Stimulated activated CD4-positive, alpha-beta T cell treated with anti-CD3 and anti-CD28 coated beads, TNF-alpha, amount 100 ng/mL, for 4 hours (primary cell): ENCODE data around the gene SLC16A3.
"Not testable (repeated sequence)": the region's sequence is repeated elsewhere in the genome, so short reads cannot be mapped to it uniquely, and the experiment has no call there.

Source experiments
- DNase-seq, 3 experiments: peaks; one replicate each; pipeline ENCODE4 v3.0.0-alpha.2; 2020; ENCODE audit warnings: low read depth in 3 of 3

Gene SLC16A3

DNA sequence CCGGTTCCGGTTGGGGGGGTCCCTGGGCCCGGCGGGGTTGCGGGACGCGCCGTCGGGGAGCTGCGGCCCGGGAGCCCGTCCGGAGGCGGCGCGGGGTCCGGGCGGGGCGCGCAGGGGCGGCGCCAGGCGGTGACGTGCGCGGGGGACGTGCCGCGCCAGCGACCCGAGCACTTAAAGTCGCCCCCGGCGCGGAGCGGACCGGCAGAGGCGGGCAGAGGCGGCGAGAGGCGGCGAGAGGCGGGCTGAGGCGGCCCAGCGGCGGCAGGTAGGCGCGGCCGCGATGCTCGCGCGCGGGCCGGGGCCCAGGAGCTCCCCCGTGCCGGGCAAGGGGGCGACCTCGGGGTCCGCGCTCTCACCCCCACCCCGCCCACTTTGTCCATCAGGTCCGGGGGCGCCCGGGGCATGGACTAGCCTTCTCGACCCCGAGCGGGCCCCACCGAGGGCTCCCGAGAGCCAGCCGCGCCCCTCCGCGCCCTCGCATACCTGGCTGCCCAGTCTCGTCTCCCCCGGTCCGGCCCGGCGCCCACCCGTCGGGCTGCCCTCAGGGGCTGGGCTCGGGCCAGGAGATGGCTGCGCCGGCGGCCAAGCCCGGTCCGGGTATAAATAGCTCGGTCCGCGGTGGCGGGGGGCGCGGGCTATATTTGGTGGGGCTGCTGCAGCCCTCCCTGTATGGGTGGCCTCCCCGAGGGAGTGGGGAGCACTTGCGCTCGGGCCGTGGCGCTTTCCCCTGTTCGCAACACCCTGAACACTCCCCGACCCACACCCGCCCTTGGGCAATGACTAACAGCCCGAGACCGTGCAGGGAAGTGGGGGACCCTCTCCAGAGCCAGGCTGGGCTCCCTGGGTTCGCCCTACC, at the start of gene SLC16A3:
Gene SLC16A3, plus strand, starts transcription at position 201 of the 856 bp plus-strand sequence. CDS start 6,967 bp downstream, outside the sequence.
- peak in 2 of 3 experiments; percentile 44 to 58 for DNase-seq

- DNase-seq, result no peak
Measured at GRCh38 chr17:82179412-82179811, 49.4 kb upstream of the SLC16A3 start.

- DNase-seq, result no peak
Measured at GRCh38 chr17:82179946-82180475, 48.8 kb upstream of the SLC16A3 start.

DNA sequence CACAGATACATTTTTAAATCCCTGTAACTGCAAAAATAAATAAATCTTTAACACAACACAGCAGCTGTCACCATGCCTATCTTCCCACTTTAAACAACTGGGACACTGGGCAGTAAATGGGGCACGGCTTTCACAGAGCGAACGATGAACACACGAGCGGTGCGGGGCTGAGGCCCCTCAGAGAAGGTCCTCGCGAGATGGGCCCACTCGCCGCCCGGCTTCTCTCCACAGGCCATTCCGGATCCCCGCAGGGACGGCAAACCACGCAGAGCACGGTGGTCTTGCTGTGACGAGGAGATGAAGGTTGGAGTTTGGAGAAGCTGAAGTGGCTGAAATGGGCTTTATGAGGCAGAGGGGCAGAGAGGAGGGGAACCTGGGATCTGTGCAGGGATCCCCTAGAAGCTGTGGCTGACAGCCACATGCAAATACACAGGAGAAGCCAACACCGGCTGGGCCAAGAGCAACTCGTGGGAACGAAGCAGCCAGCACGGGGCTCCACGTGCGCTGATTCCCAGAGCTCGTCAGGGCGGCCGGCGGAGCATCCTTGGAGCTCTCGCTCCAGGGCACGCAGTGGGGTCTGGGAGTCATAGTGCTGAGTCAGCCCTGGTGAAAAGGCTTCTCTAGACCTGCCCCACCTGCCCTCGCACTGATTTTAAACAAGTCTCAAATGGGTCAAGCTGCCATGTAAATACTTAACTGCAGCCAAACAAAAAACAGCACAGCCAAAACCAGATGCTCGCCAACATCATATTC, 47.9 kb upstream of the SLC16A3 start:
- no peak for DNase-seq

DNA sequence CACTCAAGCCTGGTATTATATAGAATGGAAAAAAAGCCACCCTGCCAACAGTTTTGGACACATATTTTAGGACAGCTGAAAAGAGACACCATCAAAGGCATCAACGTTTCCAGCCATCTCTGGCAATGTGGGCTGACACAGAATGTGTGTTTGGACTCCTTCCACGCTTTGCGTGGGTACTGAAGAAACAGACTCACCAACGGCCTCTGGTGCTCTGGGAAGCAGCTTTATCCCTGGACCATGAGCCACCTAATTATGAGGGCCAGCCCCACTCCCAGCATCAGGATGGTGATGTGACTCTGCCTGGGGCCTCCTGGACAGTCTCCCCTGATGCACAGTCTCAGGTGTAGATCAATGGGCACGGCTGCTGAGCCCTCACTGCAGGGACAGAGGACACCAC, 44.1 kb upstream of the SLC16A3 start:
- no peak for DNase-seq

- DNase-seq, result no peak
Measured at GRCh38 chr17:82186221-82186620, 42.6 kb upstream of the SLC16A3 start.

DNA sequence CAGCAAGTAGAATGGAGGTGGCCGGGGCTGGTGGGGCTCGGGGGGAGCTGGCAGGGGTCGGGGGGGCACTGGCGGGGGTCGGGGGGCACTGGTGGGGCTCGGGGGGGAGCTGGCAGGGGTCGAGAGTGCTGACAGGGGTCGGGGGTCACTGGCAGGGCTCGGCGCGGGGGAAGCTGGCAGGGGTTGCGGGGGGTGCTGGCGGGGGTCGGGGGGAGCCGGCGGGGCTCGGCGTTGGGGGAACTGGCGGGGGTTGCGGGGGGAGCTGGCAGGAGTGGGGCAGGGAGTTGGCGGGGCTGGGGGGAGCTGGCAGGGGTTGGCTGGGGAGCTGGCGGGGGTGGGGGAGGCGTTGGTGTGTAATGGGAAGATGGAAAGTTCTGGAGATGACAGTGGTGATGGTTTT, 41.3 kb upstream of the SLC16A3 start:
- no peak for DNase-seq

DNA sequence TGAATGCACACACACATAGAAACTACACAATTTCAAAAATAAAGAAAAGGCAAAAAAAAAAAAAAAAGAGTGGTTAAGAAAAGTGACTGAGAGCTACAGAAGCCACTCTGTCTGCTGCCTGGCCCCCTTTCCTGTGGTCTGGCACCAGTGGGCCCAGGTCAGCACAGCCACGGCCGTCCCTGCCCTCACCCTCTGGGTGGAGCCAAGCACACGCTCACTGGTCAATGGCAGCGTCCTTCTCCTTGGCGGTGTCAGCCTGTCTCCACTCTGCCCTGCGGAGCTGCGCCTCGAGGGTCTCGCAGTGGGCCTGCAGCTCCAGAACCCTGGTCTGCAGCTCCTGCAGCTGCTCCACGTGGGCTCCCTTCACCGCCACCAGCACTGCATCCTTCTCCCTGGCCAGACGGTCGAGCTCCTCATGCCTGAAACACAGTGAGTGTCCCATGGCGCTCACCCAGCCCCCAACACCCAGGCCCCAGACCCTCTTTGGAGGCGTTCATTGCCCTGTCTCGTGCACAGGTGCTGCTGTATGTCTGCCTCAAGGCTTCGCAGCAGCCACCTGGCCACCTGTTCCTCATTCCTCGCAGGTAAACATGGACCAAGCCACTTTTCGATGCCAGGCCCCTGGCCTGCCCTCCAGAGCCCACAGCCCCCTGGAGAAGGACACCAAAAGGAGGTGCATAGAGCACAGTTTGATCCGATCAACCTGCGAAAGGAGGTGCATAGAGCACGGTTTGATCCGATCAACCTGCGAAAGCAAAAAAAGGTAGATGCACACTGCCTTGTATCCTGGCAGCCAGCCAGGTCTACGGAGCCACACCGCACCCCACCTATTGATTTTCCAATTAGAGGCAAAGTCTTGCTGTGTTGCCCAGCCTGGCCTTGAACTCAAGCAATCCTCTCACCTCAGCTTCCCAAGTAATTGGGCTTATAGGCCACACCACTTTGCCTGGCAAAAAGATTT, 40.6 kb upstream of the SLC16A3 start:
- DNase-seq, result no peak

- not testable (repeated sequence) for DNase-seq
Measured at GRCh38 chr17:82193050-82193449, 35.8 kb upstream of the SLC16A3 start.

DNA sequence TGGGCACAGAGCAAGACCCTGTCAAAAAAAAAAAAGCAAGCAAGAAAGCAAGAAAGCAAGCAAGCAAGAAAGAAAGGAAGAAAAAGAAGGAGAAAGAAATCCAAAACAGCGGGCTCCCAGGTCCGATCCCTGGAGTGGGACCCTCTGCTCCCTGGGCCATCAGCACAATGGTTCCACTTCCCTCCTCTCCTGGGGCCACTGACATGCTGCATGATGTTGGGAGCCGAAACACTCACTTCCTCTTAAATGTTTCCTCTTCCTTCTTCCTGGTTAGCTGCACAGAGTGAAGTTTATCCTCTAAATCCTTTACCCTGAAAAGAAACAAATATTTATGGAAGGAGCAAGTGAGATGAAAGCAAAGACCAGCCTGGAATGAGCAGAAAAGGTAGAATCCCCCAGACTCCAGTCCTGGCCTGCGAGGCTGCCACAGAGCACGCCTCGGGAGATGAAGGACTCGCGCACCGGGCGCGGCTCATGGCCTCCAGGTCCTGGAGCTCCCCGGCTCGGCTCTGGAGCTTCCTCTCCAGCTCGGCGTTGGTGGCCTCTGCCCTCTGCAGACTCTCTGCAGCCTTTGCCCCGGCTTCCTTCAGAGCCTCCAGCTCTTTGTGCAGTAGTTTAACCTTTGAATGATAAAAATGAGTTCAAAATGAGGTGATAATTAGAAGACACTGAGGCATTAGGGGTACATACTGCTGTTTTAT, 35.2 kb upstream of the SLC16A3 start:
- DNase-seq, result no peak

DNA sequence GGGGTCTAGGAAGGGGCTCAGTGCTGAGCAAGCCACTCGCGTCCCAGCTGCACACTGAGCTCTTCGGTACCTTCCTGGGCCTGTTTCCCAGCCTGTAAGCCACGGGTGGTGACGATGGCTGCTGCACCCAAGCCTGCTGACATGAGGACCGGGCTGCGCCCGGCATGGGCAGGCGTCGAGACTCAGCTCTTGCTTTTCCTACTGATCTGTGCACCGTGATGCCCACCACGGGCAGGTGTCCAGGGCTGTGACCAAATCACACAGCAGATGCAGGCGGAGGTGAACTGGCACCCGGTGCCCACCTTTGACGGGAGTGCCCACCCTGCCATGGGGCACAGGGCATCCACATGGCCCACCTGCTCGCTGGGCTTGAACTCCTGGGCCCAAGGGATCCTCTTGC, 34.1 kb upstream of the SLC16A3 start:
- DNase-seq, result no peak

GRCh38 chr17:82195675-82196672, 32.9 kb upstream of the SLC16A3 start:
- no peak for DNase-seq

DNA sequence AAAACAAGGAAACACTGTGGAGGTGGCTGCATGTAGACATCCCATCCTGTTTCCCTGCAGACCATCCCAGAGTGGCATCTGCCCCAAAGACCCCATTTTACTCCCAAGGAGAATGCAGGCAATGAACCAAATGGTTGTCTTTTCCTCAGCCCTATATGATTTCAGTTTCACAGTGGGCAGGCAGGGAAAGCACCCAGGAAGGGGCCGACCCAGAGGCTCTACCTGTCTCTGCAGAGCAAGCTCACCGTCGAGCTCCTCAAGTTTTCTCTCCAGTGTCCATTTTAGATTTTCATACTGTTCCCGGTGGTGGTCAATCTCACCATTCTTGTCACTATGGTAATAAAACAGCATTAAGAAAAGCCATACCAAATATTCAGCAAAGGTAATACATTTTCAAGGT, 30.8 kb upstream of the SLC16A3 start:
- no peak for DNase-seq

DNA sequence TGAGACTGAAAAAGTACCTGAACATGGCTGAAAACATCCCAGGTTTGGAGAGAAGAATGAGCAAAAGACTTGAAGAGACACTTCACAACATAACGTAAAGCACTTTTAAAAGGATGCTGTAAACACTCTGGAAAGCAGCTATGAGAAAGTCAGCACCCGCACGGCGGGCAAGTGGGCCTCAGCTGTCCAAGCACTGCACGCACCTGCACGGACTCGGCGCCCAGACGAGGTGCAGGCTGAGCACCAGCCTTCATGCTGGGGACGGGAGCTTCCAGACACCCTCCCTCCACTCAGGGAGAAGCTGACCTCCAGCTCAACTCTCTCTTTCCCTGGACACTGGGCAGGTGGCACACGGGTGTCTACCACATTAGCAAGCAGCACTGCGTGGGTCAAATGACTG, 29.3 kb upstream of the SLC16A3 start:
- no peak for DNase-seq

DNA sequence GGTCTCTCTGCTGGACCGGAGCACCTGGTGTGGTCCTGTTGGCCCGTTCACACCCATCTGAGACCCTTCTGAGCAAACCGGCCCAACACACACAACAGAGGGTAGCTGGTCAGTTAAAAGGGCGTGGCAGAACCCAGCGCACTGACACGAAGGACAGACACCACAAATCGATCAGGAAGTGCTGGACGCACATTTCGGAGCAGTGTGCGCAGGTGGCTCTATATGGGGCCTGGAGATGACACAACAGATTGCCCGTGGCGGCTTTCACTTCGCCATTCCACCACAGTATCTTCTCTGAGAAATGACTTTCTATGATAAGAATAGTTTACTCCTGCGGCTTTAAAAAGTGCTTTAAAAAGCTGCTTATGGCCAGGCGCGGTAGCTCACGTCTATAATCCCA, 28.7 kb upstream of the SLC16A3 start:
- DNase-seq, result no peak

DNA sequence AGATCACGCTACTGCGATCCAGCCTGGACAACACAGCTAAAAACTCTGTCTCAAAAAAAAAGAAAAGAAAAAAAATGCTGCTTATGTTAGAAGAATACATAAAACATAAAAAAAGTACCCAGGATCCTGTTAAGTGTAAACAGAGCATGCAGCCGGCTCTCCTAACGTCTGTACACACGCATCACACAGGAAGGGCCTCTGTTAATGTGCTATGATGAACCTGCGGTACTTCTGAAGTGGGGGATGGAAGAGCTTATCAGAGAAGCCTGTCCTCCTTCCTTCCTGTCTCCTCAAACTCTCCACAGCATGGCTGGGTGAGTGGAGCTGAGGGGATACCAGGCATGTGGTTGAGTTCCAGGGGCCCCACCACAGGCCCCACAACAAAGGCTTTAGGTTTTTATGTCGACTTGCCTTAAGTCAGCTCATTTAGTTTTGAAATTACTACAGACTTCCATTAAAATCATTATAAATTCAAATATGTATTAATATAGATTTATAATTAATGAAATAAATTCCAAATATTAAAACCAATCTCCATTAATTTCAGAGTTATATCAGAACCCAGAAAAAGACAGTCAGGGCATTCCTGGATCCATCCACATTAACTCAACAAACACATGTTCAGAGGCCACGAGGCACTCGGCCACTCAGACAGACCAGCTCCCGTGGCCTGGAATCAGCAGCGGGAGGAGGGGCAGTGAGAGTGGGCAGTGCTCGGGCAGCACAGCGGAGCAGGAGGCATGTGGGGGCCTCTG, 27.9 kb upstream of the SLC16A3 start:
- peak in 1 of 3 experiments; percentile 13 for DNase-seq

- DNase-seq, result no peak
Measured at GRCh38 chr17:82201498-82201910, 27.3 kb upstream of the SLC16A3 start.

GRCh38 chr17:82202981-82203380, 25.9 kb upstream of the SLC16A3 start:
- DNase-seq, result no peak

DNA sequence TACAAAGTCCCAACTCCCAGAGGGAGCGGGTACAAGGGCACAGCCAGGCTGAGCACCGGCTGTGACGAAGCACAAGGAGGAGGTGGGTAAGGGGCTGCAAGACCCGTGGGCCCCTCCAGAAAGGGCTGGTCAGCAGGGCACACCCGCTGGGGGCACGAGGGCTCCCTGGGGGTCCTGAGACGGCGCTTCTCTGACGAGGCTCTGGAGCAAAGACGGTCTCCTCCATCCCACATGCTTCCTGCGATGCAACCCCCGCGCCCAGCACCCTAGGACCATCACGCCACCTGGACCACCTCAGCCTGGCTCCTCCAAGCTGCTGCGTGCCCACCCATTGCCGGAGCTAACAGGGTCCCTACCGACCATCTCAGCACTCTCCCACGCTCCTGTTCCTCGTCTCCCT, 24.9 kb upstream of the SLC16A3 start:
- no peak for DNase-seq
